T-helper 9 cell (primary cell): ENCODE measurements around the gene ABR.
"Not testable (repeated sequence)": the region's sequence is repeated elsewhere in the genome, so short reads cannot be mapped to it uniquely, and the experiment has no call there.

Source experiments
- DNase-seq: peaks from one replicate; pipeline ENCODE4 v3.0.0-alpha.2; 2020

ABR gene

GRCh38 chr17:1069847-1070246, 109.9 kb downstream of the ABR start:
- DNase-seq = no peak

- no peak for DNase-seq
These were observed 111.4 kb downstream of the ABR start for GRCh38 chr17:1068356-1068755.

GRCh38 chr17:1067282-1067956, 112.4 kb downstream of the ABR start:
- DNase-seq = no peak

GRCh38 chr17:1065416-1065815, 114.4 kb downstream of the ABR start:
- DNase-seq = not testable (repeated sequence)

DNA sequence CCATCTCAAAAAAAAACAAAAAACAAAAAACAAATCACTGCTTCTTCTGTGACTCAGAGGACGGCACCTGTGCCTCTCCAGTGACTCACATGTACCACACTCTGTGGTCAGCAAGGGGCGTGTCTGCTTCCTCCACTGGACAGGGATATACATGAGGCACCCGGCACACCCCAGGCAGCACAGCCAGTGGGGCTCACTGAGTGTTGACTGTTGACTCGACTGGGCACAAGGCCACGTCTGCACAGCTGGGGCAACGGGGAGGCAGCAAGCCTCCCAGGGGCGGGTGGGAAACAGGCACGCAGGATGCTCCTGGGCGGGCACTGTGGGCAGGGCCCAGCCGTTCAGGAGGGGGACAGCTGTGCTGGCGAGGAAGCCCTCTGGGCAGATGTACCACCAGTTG, 118.8 kb downstream of the ABR start:
- no peak for DNase-seq

- DNase-seq = no peak
These were observed 120.5 kb downstream of the ABR start for GRCh38 chr17:1059131-1059795.

DNA sequence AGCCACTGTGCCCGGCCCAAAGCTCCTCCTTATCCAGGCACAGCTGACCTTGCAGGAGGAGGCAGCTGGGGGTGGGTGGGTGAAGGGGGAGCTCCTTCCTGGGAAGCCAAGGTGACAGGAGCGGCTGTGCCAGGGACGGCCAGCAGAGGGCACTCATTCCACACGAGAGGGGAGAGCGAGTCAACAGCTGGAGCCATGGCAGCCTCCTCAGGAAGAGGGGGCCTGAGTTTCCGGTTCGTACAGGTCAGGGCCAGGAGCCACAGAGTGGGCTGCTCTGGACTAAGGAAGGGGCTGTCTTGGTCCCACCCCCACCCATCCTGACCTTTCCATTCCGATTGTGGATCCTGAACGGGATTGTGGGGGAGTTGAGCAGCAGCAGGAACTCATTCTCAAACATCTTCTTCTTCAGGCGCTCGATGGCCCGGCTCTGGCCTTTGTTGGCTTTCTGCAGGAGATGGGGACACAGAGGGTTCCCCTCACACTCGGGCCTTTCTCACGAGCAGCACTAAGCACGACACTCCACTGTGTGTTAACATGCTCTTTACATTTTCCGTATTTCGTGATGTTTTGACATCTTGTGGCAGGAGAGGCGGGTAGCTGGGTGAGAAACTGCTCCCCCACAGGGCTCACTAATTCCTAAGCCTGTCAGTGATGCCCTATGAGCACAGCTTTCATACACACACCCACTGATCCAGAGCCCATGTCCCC, 121.2 kb downstream of the ABR start:
- peak; percentile 11 for DNase-seq

DNA sequence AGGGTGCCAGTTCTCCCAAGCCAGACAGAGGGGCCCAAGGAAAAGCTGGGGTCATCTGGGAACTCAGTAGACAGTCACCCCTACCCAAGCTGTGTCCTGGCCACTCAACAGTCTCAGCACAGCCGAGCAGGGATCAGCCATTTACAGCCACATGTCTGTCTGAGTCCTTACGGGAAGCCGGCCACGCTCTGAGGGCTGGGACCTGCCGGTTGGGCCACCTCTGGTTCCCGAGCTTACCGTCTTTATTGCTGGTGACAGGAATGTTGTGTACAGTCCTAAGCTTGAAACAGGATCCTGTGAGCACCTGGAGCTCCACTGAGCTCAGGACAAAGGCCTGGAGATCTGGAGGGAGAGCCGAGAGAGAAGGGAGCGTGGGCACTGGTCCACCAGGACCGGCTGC, 123.0 kb downstream of the ABR start:
- DNase-seq = no peak

DNA sequence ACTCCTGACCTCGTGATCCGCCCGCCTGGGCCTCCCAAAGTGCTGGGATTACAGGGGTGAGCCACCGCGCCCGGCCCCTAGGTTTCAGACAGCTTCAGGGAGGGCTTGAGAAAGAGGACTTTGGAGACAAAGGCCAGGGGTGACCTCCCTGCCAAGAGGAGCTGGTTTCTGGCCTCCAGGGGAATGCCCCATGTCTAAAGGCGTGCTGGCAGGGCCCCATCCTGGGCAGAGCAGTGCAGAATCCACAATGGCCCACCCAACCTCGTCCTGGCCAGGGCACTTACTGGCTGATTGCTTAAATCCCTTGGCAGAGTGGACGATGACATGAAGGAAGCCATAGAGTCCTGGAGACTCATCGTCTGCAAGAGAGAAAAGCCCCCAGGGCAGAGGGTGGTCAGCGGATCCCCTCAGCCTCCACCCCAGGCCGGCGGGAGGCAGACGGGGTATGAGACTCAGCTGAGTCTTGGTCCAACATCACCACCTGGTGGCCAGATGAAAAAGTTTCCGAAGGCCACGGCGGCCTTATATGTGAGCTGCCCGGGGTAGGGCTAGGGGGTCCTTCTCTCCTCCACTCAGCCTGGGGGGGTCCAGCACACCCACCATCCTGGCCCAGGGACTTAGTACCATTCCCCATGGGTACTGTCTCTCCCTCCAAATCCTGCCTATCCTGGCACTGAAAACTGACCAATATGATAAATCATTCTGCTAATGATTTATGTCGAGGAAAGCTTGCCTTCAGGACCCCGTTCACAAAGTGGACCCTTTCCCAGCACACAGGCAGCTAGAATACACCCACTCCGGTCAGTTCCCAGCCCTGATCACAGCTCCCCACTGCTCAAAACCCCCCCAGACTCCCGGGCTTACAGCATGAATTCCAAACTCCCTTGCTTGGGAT, 123.8 kb downstream of the ABR start:
- peak; percentile 13 for DNase-seq

DNA sequence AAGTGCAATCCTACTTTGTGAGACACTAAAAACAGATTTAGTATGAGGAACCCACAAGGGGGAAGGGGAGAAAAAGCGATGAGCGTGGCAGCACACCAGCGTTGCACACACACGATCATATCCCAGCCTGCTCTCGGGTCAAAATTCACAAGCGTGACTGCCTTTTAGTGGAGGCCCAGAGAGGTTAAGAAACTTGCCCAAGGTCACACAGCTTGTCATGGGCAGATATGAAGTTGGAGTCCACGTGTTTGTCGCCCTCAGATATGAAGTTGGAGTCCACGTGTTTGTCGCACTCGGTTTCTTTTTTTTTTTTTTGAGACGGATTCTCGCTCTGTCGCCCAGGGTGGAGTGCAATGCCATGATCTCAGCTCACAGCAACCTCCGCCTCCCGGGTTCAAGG, 124.5 kb downstream of the ABR start:
- DNase-seq = no peak

GRCh38 chr17:1054656-1055055, 125.1 kb downstream of the ABR start:
- DNase-seq = no peak

- no peak for DNase-seq
These were observed 126.0 kb downstream of the ABR start for GRCh38 chr17:1053661-1054360.

GRCh38 chr17:1050996-1051925, 128.5 kb downstream of the ABR start:
- DNase-seq = no peak

- DNase-seq = no peak
These were observed 129.4 kb downstream of the ABR start for GRCh38 chr17:1050246-1050995.

GRCh38 chr17:1049446-1050225, 130.1 kb downstream of the ABR start:
- DNase-seq = no peak

- DNase-seq = not testable (repeated sequence)
These were observed 131.2 kb downstream of the ABR start for GRCh38 chr17:1048516-1049115.

- DNase-seq = no peak
These were observed 131.8 kb downstream of the ABR start for GRCh38 chr17:1047879-1048470.

DNA sequence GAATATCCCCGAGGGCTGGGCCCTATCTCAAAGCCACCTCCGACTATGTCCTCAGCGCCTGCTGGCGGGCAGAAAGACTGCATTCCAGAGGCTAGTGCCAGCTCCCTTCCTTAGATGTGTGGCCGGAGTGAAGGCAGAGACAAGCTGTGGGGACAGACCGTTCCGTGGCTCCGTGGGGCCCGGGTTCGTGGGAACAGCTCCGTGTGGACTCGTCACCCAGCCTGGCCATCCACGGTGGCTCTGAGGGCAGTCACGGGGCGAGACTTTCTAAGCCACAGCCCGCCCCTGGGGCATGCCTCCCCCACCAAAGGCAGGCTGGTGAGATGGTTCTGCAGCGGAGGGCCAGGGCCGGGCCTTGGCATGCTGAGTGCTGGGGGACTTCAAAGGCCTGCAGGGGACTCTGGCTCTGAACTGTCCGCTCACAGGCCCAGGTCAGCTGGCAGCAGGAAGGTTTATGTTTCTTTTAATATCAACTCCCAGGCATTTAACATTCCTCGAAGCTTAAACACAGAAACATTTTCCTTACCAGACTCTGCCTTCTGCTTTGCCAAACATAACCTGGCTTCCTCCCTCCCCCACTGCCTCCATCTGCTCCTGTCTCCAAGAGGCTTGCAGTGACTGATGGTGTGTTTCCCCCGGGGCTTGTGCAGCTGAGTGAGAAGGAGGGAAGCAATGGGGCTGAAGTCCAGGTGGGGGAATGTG, 132.5 kb downstream of the ABR start:
- DNase-seq = no peak
